Fibroblast of skin of right quadriceps (primary cell): ENCODE measurements around the gene MRC2.
A peak's percentile ranks its signal among the peaks of the same experiment; 100 is the strongest.

Experiments used
- DNase-seq: peaks from one replicate; pipeline ENCODE4 v3.0.0-alpha.2; 2013

MRC2 gene

GRCh38 chr17:62641951-62642350 is 14.5 kb downstream of the MRC2 start:
- no peak for DNase-seq

- no peak for DNase-seq
Observed at GRCh38 chr17:62643496-62643895, 16.0 kb downstream of the MRC2 start.

- no peak for DNase-seq
Observed at GRCh38 chr17:62644487-62645173, 17.2 kb downstream of the MRC2 start.

GRCh38 chr17:62648251-62648955 is 20.9 kb downstream of the MRC2 start:
- DNase-seq, result no peak

- no peak for DNase-seq
Observed at GRCh38 chr17:62648956-62649294, 21.5 kb downstream of the MRC2 start.

GRCh38 chr17:62649570-62649969 is 22.1 kb downstream of the MRC2 start:
- no peak for DNase-seq

- no peak for DNase-seq
Observed at GRCh38 chr17:62650587-62650986, 23.1 kb downstream of the MRC2 start.

- DNase-seq, result peak; percentile 61
Observed at GRCh38 chr17:62652251-62653001, 25.0 kb downstream of the MRC2 start.

GRCh38 chr17:62653002-62653825 is 25.7 kb downstream of the MRC2 start:
- peak; percentile 44 for DNase-seq

GRCh38 chr17:62653826-62654761 is 26.6 kb downstream of the MRC2 start:
- DNase-seq, result no peak

- no peak for DNase-seq
Observed at GRCh38 chr17:62655656-62656055, 28.2 kb downstream of the MRC2 start.

- DNase-seq, result no peak
Observed at GRCh38 chr17:62656446-62656845, 29.0 kb downstream of the MRC2 start.

- DNase-seq, result no peak
Observed at GRCh38 chr17:62657145-62657665, 29.7 kb downstream of the MRC2 start.

- DNase-seq, result no peak
Observed at GRCh38 chr17:62657690-62658089, 30.2 kb downstream of the MRC2 start.

GRCh38 chr17:62658136-62658920 is 30.9 kb downstream of the MRC2 start:
- no peak for DNase-seq

GRCh38 chr17:62660629-62661118 is 33.2 kb downstream of the MRC2 start:
- DNase-seq, result no peak

- DNase-seq, result no peak
Observed at GRCh38 chr17:62661337-62661736, 33.9 kb downstream of the MRC2 start.

GRCh38 chr17:62662855-62663254 is 35.4 kb downstream of the MRC2 start:
- no peak for DNase-seq

GRCh38 chr17:62663304-62663703 is 35.8 kb downstream of the MRC2 start:
- no peak for DNase-seq

- no peak for DNase-seq
Observed at GRCh38 chr17:62664336-62665120, 37.1 kb downstream of the MRC2 start.
